M059J (cell line): ENCODE measurements around the gene FRMD4A. TPM values are rescaled to one million over a fixed set of nuclear protein-coding genes. Genes with fewer than 3 reads are reported as not detected.
"Not testable (repeated sequence)": the region's sequence is repeated elsewhere in the genome, so short reads cannot be mapped to it uniquely, and the experiment has no call there.

Source experiments
- DNase-seq: peaks from one replicate; pipeline ENCODE4 v3.0.0-alpha.2; 2012; ENCODE audit warnings: low read depth
- total RNA-seq: library from RNA; depleted of rRNA; stranded (reverse); fragments of >200 nt; shearing (Covaris generic); gene quantifications from 2 replicates; pipeline ENCODE4 v1.2.3, GENCODE V29; 2014

Gene FRMD4A
- total RNA-seq, 1 experiment from 2014 or later: 10.8 TPM

DNA sequence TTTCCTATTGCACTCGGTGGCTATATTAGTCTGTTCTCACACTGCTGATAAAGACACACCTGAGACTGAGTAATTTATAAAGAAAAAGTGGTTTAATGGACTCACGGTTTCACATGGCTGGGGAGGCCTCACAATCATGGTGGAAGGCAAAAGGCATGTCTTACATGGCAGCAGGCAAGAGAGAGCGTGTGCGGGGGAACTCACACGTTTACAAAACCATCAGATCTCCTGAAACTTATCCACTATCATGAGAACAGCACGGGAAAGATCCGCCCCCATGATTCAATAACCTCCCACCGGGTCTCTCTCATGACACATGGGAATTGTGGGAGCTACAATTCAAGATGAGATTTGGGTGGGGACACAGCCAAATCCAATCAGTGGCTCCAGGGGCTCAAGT lies 376.5 kb downstream of the FRMD4A start:
- not testable (repeated sequence) for DNase-seq

GRCh38 chr10:13953371-13953770 lies 377.4 kb downstream of the FRMD4A start:
- no peak for DNase-seq

DNA sequence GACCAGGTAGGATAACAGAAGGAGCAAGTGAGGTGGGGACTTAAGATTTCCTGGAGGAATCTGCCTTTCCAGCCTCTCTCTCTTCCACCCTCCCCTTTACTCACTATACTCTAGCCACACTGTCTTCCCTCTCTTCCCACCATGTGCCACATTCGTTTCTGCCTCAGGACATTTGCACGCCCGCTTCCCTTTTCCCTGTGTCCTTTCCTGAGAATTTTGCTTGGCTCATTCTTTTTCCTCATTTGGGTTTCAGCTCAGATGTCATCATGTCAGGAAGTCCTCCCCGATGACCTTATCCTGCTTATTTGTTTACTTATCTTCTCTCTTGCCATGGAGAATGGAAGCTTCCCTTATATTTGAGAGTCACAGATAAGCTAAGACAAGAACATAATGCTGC lies 380.2 kb downstream of the FRMD4A start:
- DNase-seq: no peak

DNA sequence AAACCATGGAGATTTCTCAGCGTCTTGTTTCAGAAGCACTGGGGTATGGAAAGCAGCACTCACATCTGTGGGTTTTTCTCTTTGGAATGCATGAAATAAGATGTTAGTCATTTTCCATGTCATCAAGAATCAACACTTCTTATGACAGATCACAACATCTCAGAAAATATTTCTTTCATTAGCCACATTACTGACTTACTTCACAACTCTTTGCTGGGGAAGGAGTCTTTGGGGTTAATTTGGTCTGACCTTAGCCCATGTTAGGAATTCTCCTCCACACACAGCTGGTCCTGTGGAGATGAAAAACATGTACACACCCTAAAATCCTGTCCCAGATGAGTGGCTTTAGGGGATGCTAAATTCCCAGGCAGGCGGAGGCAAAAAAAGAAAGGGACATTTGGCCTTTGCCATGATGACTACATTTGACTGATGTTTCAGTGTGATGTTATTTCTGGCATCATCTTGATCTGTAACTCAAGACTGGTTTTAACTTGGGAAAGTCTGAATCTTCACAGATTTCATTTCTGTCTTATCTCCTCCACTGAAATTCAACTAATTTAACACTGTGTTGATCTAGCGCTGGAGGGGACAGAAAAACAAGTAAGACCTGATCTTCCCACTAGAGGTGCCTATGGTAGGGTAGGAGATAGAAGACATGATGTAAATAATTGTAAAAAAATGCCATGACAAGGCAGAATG lies 380.7 kb downstream of the FRMD4A start:
- peak; percentile 72 for DNase-seq

DNA sequence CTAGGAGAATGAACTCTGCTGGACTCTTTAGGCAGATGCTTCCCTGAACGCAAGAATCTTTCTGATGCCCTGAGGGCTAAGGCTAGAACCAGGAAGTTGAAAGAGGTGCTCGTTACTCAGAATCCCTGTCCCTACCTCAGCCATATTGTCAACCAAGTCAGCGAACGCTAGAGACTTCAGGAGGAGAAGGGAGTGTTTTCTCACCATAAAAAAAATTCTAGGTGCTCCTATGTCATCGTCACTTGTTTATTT lies 384.6 kb downstream of the FRMD4A start:
- peak; percentile 58 for DNase-seq

DNA sequence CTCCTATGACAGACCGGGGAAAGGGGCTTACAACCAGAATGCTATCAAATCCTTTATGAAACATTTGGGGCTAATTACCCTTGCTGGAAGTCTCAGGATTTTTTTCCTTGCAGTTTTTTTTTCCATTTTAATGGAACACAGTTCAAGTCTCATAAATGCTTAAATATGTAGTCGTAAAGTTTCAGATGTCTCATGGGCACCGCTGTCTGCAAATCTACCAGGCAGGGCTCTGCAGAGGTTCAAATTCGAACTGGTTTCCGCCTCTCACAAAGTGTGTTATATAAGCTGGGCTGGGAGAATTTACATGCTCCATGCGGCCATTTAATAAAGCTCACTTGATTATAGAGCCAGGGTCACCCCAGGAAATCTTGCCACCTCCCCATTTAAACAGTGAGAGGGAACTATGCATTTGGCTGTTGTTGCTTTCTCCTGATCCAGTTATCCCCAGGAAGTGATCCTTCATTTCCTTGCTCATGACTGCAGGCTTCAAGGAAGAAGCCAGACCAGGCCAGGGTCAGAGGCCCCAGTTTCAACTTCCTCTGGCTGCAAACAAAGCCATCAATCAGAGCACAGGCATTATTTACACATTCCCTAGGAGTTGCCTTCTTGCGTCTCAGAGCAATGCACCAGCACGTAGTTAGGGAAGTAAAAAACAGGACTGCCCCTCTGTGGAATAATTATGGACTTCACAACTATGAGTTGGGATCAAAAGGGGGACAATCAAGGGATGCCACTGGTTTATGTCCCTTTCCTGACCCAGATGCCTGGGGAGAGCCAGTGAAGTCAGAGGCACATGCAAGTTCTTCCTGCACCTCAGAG lies 385.1 kb downstream of the FRMD4A start:
- DNase-seq: peak; percentile 44

GRCh38 chr10:13944823-13945222 lies 385.9 kb downstream of the FRMD4A start:
- no peak for DNase-seq

GRCh38 chr10:13943735-13944398 lies 386.9 kb downstream of the FRMD4A start:
- no peak for DNase-seq

DNA sequence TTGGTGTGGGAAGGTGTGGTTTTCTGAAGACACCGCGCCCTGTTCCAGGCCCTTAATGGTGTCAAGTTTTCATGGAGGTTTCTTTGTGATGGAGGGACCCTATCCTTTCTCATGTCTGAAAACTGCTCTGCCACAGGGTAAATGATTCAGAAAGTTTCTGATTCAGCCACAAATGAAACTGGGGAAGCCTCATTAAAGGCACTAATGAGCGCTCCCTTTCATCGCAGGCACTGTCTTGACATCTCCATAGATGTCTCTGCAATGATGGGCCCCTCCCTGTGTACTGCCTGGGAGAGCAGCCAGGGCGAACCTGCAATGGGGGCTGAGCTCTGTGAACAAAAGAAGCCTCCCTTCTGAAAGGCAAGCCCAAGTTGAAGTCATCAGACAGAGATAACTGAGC lies 388.7 kb downstream of the FRMD4A start:
- DNase-seq: no peak

DNA sequence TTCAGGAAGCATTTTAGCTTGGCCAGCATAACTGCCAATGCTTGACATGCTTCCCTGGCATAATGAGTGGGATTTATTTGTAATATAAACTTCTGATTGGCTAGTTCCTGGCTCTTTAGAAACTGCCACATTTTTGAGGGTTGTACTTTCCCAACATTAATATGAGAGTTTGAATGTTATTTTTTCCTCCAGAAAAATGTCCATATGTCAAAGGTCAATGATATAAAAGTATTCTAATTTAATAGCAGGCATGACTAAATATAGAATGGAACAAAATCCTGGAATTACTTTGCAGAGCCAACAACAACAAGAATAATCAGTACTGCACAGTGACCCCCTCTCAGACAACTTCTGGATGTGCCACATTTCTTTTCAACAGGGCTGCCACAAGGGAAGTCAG lies 391.3 kb downstream of the FRMD4A start:
- DNase-seq: peak; percentile 15

DNA sequence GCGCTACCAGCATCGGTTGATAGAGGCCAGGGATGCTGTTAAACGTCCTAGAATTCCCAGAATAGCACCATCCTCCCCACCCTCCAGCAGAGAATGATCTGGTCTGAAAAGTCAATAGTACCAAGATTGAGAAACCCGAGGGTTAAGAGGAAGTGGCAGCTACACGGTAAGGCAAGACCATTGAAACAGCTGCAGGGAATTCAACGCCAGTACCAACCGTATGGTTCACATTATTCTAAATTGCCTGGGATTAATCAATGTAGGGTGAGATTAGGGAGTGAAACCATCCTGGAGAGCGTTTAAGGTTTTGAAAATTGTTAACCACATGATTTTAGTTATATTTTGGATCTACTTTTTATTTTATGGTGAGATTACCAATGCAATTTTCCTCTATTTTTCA lies 391.8 kb downstream of the FRMD4A start:
- no peak for DNase-seq

- DNase-seq: no peak
Observed at GRCh38 chr10:13936826-13937225, 393.9 kb downstream of the FRMD4A start.

GRCh38 chr10:13930120-13930519 lies 400.6 kb downstream of the FRMD4A start:
- DNase-seq: no peak

GRCh38 chr10:13928451-13928850 lies 402.3 kb downstream of the FRMD4A start:
- no peak for DNase-seq

DNA sequence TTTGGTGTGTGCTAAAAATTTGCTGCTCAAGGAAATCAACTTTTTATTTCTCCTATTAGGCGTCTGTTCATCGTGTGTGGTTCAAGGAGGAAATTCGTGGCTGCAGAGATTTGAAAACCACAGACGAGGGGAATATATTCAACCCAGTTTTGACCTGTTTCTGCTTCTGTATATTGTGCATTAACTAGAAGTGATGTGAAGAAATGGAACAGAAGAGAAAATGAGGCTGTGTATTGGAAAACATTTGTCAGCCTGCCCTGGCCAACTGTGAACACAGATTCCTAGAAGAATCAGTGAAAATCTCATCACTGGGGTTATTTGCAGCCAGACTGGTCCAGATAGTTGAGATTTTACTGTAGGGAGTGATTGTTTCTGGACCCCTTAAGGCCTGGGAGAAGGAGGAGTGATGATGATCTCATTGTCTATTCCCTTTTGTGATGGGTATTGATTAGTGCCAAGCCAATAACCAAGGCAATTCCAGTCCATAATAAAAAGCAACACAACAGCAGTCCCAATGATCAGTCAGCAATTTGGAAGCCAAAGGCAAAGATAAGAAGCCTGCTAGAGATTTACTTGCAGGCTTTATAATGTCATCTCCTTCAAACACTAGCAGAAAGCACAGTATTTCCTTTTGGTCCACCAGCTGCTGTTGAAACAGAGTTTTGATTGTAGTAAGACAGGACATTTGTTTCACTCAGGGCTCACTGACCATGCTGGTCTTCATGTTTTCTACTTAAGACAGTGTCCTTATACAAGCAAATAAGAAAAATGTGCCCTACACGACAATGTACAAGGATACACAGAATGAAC lies 404.5 kb downstream of the FRMD4A start:
- DNase-seq: no peak

DNA sequence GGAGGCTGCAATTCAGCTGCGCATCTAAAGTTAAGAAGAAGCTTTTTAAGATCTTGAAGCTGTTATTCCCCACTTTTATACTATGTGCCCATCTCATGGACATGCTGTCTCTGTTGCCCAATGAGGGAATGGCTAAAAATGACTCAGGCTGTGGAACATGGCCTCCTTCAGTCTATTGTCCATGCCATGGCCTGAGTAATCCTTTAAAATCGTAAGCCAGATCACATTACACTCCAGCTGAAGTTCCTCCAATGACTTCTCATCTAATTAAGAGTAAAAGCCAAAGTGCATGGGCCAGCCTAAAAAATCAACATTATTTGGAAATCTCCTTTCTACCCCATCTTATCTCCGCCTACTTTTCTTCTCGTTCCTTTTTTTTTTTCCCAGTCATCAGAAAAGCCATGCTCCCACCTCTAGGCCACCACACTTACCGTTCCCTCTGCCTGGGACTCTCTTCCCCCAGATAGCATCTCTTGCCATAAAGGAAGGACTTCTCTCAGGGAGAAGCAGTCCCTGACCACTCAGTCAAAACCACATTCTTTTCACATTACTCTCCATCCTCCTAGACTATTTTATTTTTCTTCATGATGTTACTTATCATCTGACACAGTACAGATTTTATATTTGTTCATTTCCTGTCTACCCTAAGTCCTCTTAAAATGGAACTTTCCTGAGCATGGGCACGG lies 406.5 kb downstream of the FRMD4A start:
- peak; percentile 86 for DNase-seq

GRCh38 chr10:13922586-13922985 lies 408.1 kb downstream of the FRMD4A start:
- peak; percentile 34 for DNase-seq

DNA sequence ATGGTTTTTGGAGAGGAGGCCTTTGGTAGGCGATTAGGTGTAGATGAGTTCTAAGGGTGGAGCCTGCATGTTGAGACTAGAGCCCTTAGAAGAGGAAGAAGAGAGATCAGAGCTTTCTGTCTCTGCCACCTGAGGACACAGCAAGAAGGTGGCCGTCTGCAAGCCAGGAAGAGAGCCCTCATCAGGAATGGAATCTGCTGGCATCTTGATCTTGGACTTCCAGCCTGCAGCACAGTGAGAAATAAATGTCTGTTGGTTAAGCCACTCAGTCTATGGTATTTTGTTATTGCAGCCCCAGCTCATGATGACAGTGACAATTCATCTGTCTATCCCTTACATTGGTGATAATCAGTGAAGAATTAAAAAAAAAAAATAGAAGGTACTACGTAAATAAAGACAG lies 408.8 kb downstream of the FRMD4A start:
- DNase-seq: no peak

DNA sequence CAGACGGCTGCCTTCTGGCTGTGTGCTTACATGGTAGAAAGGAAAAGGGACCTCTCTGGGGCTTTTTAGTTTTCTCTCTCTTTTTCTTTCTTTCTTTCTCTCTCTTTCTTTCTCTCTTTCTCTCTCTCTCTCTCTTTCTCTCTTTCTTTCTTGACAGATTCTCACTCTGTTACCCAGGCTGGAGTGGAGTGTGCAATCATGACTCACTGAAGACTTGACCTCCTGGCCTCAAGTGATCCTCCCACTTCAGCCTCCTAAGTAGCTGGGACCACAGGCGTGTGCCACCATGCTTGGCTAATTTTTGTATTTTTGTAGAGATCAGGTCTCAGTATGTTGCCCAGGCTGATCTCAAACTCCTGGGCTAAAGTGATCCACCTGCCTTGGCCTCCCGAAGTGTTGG lies 409.6 kb downstream of the FRMD4A start:
- peak; percentile 57 for DNase-seq

DNA sequence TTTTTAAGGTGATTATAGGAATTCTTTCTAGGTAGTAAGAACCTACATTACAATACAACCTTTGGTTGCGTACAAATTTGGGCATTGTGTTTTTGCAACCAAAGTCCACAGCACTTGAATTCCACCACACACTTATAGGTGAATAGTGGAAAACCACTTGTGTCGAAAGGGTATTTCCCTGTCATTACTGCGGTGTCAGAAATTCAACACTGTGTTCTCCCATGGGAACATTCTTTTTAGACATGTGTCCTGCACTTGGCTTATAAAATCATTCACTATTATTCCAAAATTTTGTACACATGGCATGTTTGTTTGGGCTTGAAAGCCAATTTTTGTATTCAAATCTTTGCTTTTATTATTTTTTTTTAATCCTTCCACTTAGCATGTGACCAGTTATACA lies 410.3 kb downstream of the FRMD4A start:
- DNase-seq: no peak

DNA sequence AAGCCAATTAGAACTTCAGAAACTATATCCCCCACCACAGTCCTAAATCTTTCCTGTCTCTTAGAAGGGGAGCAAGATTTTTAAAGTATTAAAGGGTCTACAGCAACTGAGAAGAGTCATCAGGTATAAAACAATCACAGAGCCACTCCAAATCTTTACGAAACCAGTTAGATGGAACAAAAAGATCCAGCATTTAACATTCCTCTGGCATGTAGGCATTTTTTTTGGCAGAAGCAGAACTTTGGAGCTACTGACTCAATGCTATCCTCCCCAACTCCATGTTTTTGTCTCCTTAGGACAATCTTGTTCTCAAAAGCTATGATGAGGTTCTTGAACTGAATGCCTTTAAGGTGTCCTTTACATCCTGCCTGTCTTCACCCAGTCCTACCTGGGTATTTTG lies 410.7 kb downstream of the FRMD4A start:
- DNase-seq: peak; percentile 16

- DNase-seq: peak; percentile 47
Observed at GRCh38 chr10:13917791-13918190, 412.9 kb downstream of the FRMD4A start.
